NCI-H2227 (cell line): ENCODE data around the gene POLA1.

Source experiments
- DNase-seq: peaks from one replicate; lab custom pipeline; 2025; ENCODE audit not compliant: unreplicated experiment; lab: John Stamatoyannopoulos, UW

The POLA1 gene

GRCh38 chrX:24876530-24877287, 183.0 kb downstream of the POLA1 start:
- DNase-seq, result peak; percentile 87

- peak; percentile 82 for DNase-seq
Observed at GRCh38 chrX:24877288-24877664, 183.6 kb downstream of the POLA1 start.

- DNase-seq, result peak; percentile 11
Observed at GRCh38 chrX:24877854-24878650, 184.3 kb downstream of the POLA1 start.

GRCh38 chrX:24879679-24880078, 186.0 kb downstream of the POLA1 start:
- DNase-seq, result peak; percentile 7

- DNase-seq, result no peak
Observed at GRCh38 chrX:24886916-24887315, 193.2 kb downstream of the POLA1 start.

- no peak for DNase-seq
Observed at GRCh38 chrX:24890677-24891076, 197.0 kb downstream of the POLA1 start.

- DNase-seq, result no peak
Observed at GRCh38 chrX:24899391-24899790, 205.7 kb downstream of the POLA1 start.

- DNase-seq, result no peak
Observed at GRCh38 chrX:24900234-24900633, 206.5 kb downstream of the POLA1 start.

GRCh38 chrX:24902806-24903205, 209.1 kb downstream of the POLA1 start:
- DNase-seq, result no peak

GRCh38 chrX:24918715-24919114, 225.0 kb downstream of the POLA1 start:
- DNase-seq, result no peak

GRCh38 chrX:24920769-24921168, 227.1 kb downstream of the POLA1 start:
- no peak for DNase-seq

- DNase-seq, result no peak
Observed at GRCh38 chrX:24925430-24925829, 231.7 kb downstream of the POLA1 start.

- no peak for DNase-seq
Observed at GRCh38 chrX:24927372-24927771, 233.7 kb downstream of the POLA1 start.

- peak; percentile 41 for DNase-seq
Observed at GRCh38 chrX:24928114-24928513, 234.4 kb downstream of the POLA1 start.

- no peak for DNase-seq
Observed at GRCh38 chrX:24934279-24934678, 240.6 kb downstream of the POLA1 start.

- no peak for DNase-seq
Observed at GRCh38 chrX:24945009-24945408, 251.3 kb downstream of the POLA1 start.

GRCh38 chrX:24946369-24946768, 252.7 kb downstream of the POLA1 start:
- no peak for DNase-seq

- DNase-seq, result no peak
Observed at GRCh38 chrX:24954732-24955131, 261.0 kb downstream of the POLA1 start.

- DNase-seq, result no peak
Observed at GRCh38 chrX:24955372-24955930, 261.7 kb downstream of the POLA1 start.

- DNase-seq, result no peak
Observed at GRCh38 chrX:24956828-24957227, 263.1 kb downstream of the POLA1 start.

- no peak for DNase-seq
Observed at GRCh38 chrX:24961809-24962208, 268.1 kb downstream of the POLA1 start.

GRCh38 chrX:24963823-24964222, 270.1 kb downstream of the POLA1 start:
- DNase-seq, result no peak
